SIG-M5 treated with dmso at 0.1 percent for 504 hours (cell line): ENCODE data around the gene AMZ1.
A peak's percentile ranks its signal among the peaks of the same experiment; 100 is the strongest.
"Not testable (repeated sequence)": the region's sequence is repeated elsewhere in the genome, so short reads cannot be mapped to it uniquely, and the experiment has no call there.

ENCODE experiments used
- DNase-seq: peaks from one replicate; lab custom pipeline; 2025; ENCODE audit not compliant: unreplicated experiment; lab: John Stamatoyannopoulos, UW

The AMZ1 gene

GRCh38 chr7:2724453-2725177 is 36.6 kb downstream of the AMZ1 start:
- no peak for DNase-seq

GRCh38 chr7:2725178-2726105 is 37.4 kb downstream of the AMZ1 start:
- DNase-seq, result no peak

GRCh38 chr7:2726316-2727018 is 38.5 kb downstream of the AMZ1 start:
- DNase-seq, result no peak

- DNase-seq, result not testable (repeated sequence)
Observed at GRCh38 chr7:2727206-2727605, 39.2 kb downstream of the AMZ1 start.

- peak; percentile 32 for DNase-seq
Observed at GRCh38 chr7:2728316-2729030, 40.5 kb downstream of the AMZ1 start.

- DNase-seq, result no peak
Observed at GRCh38 chr7:2729031-2729892, 41.3 kb downstream of the AMZ1 start.

- DNase-seq, result no peak
Observed at GRCh38 chr7:2729893-2730716, 42.1 kb downstream of the AMZ1 start.

GRCh38 chr7:2730846-2731770 is 43.1 kb downstream of the AMZ1 start:
- no peak for DNase-seq

- no peak for DNase-seq
Observed at GRCh38 chr7:2732388-2732787, 44.4 kb downstream of the AMZ1 start.

- DNase-seq, result peak; percentile 68
Observed at GRCh38 chr7:2732959-2733584, 45.1 kb downstream of the AMZ1 start.

GRCh38 chr7:2734084-2734686 is 46.2 kb downstream of the AMZ1 start:
- no peak for DNase-seq

GRCh38 chr7:2734751-2735571 is 47.0 kb downstream of the AMZ1 start:
- peak; percentile 33 for DNase-seq

GRCh38 chr7:2735744-2736143 is 47.7 kb downstream of the AMZ1 start:
- DNase-seq, result no peak

GRCh38 chr7:2736411-2736914 is 48.5 kb downstream of the AMZ1 start:
- no peak for DNase-seq

- not testable (repeated sequence) for DNase-seq
Observed at GRCh38 chr7:2737005-2737743, 49.2 kb downstream of the AMZ1 start.
